ENCODE results near the gene CERS6.
"Not testable (repeated sequence)": the region's sequence is repeated elsewhere in the genome, so short reads cannot be mapped to it uniquely, and the experiment has no call there.

The CERS6 gene

DNA sequence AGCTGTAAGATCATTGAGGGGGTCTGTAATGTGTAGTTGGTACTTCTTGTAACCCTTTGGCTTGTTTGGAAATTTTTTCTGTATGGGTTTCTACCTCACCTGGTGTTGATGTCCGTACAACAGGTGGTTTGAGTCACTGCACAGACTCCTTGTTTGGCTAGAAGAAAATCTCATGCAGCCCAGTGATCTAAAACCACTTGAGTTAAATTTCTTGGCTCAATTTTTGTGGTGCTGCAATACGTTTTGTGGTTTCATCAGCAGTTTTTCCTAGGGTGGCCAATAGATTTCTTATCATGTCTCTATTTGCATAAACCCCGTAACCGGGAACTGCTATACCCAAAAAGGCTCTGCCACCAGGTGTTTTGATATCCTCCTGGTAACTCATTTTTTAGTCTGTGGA is 43.4 kb downstream of the CERS6 start:
- H3K36me3 Mint-ChIP-seq, result peaks cover 9% of the 10 kb centered on the region
- no peak for ATAC-seq
- peaks cover 6% of the 10 kb centered on the region for H3K9me3 Mint-ChIP-seq
- H3K27me3 Mint-ChIP-seq, result no peaks in the 10 kb centered on the region
- no peak overlapping the region for H3K27ac Mint-ChIP-seq
- no peak overlapping the region for H3K4me3 Mint-ChIP-seq
- no peaks in the 10 kb centered on the region for H3K4me1 Mint-ChIP-seq

GRCh38 chr2:168500516-168500915 is 44.4 kb downstream of the CERS6 start:
- ATAC-seq, result no peak
- peaks cover 9% of the 10 kb centered on the region for H3K36me3 Mint-ChIP-seq
- H3K27me3 Mint-ChIP-seq, result no peaks in the 10 kb centered on the region
- H3K9me3 Mint-ChIP-seq, result peaks cover 6% of the 10 kb centered on the region
- no peak overlapping the region for H3K27ac Mint-ChIP-seq
- no peak overlapping the region for H3K4me3 Mint-ChIP-seq
- no peaks in the 10 kb centered on the region for H3K4me1 Mint-ChIP-seq

GRCh38 chr2:168501466-168502065 is 45.5 kb downstream of the CERS6 start:
- no peak for ATAC-seq
- H3K9me3 Mint-ChIP-seq, result peaks cover 6% of the 10 kb centered on the region
- H3K4me3 Mint-ChIP-seq, result no peak overlapping the region
- no peaks in the 10 kb centered on the region for H3K27me3 Mint-ChIP-seq
- H3K36me3 Mint-ChIP-seq, result peaks cover 9% of the 10 kb centered on the region
- H3K27ac Mint-ChIP-seq, result no peak overlapping the region
- H3K4me1 Mint-ChIP-seq, result no peaks in the 10 kb centered on the region

- not testable (repeated sequence) for H3K4me1 Mint-ChIP-seq, H3K27ac Mint-ChIP-seq, H3K36me3 Mint-ChIP-seq, ATAC-seq, H3K27me3 Mint-ChIP-seq, H3K4me3 Mint-ChIP-seq, H3K9me3 Mint-ChIP-seq
Measured at GRCh38 chr2:168502852-168503251, 46.8 kb downstream of the CERS6 start.

GRCh38 chr2:168503901-168504300 is 47.8 kb downstream of the CERS6 start:
- peaks cover 9% of the 10 kb centered on the region for H3K36me3 Mint-ChIP-seq
- no peaks in the 10 kb centered on the region for H3K27me3 Mint-ChIP-seq
- no peaks in the 10 kb centered on the region for H3K4me1 Mint-ChIP-seq
- no peak overlapping the region for H3K27ac Mint-ChIP-seq
- H3K9me3 Mint-ChIP-seq, result peaks cover 6% of the 10 kb centered on the region
- no peak for ATAC-seq
- no peak overlapping the region for H3K4me3 Mint-ChIP-seq

DNA sequence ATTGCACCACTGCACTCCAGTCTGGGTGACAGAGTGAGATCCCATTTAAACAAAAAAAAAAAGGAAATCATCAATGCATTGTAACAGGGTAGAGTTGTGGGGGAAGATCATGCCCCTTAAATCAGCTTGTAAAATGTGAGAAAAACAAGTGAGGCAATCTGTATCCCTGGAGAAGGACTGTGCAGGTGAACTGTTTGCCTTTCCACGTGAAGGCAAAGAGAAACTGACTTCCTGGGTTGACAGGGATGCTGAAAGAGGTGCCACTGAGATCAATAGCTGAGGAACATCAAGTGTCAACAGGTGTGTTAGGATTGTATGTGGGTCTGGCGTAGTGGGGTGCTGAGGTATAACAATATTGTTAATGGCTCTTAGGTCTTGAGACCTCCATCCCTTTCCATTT is 48.3 kb downstream of the CERS6 start:
- Mint-ChIP-seq H3K27me3 (no peaks in the 10 kb centered on the region), H3K4me3 (no peak overlapping the region), H3K4me1 (no peaks in the 10 kb centered on the region), H3K36me3 (peaks cover 9% of the 10 kb centered on the region), H3K27ac (no peak overlapping the region), H3K9me3 (peaks cover 6% of the 10 kb centered on the region)
- no peak for ATAC-seq

DNA sequence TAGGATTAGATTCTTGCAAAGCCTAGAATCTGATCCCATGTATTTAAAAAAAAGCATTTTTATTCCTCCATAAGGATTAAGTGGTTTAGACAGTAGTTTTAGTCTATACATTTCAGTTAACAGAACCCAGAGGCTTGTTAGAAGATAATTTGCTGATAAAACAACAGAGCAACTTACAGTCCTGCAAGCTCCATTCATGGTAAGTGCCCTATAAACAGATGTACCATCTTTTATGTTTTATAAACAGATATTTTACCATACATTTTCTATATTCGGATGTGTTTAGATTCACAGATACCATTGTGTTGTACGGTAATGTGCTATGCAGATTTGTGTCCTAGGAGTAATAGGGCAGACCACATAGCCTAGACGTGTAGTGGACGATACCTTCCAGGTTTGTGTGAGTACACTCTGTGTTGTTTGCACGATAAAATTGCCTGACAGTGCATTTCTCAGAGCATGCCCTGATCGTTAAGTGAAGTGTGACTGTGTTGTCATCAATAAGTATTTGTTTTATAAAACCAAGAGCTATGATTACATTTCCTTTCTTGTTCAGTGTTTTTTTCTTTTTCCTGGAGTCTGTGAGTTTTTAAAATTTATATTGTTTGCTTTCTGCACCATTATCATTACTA is 54.2 kb downstream of the CERS6 start:
- no peak overlapping the region for H3K4me3 Mint-ChIP-seq
- no peaks in the 10 kb centered on the region for H3K9me3 Mint-ChIP-seq
- no peaks in the 10 kb centered on the region for H3K27me3 Mint-ChIP-seq
- no peaks in the 10 kb centered on the region for H3K4me1 Mint-ChIP-seq
- no peak for ATAC-seq
- H3K27ac Mint-ChIP-seq, result no peak overlapping the region
- H3K36me3 Mint-ChIP-seq, result no peaks in the 10 kb centered on the region

DNA sequence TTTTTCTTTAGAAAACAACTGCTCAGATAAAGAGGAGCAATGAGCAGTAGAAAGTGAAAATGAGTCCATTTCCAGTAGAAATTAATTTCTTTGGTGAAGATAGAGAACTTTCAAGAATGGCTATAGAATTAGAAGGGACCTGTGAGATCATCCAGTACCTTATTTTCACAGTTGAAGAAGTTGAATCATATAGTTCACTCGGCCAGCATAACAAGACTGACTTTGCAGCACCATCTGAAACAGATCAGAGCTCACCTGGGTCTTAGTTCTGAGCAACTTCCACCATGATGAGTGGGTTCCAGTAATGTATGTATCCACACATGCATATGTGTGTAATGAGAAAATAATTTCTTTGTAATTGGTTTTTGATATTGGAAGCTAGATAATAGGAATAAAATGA is 58.6 kb downstream of the CERS6 start:
- no peaks in the 10 kb centered on the region for H3K4me1 Mint-ChIP-seq
- no peaks in the 10 kb centered on the region for H3K27me3 Mint-ChIP-seq
- no peak for ATAC-seq
- no peaks in the 10 kb centered on the region for H3K36me3 Mint-ChIP-seq
- H3K27ac Mint-ChIP-seq, result no peak overlapping the region
- no peaks in the 10 kb centered on the region for H3K9me3 Mint-ChIP-seq
- H3K4me3 Mint-ChIP-seq, result no peak overlapping the region

- H3K36me3 Mint-ChIP-seq, result no peaks in the 10 kb centered on the region
- no peak overlapping the region for H3K27ac Mint-ChIP-seq
- no peaks in the 10 kb centered on the region for H3K27me3 Mint-ChIP-seq
- H3K4me1 Mint-ChIP-seq, result no peaks in the 10 kb centered on the region
- ATAC-seq, result no peak
- H3K4me3 Mint-ChIP-seq, result no peak overlapping the region
- H3K9me3 Mint-ChIP-seq, result no peaks in the 10 kb centered on the region
Measured at GRCh38 chr2:168515502-168515901, 59.4 kb downstream of the CERS6 start.

DNA sequence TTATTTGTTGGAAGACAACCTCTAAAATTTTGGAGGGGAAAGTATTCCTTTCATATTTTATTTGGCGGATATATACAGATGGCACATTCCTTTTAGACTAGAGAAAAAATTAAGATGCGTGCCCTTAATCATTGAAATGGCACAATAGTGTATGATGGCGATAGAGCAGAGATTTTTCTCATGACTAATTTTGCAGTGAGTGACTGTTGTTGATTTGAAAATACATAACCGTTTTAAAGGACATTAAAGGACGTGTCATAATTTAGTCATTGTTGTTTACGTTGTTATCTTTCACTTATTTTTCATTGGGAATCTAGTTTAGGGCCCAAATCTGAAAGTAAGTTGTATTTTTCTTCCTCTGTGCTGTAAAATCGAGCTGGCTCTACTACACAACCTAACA is 61.7 kb downstream of the CERS6 start:
- no peak overlapping the region for H3K4me3 Mint-ChIP-seq
- H3K27ac Mint-ChIP-seq, result no peak overlapping the region
- no peak for ATAC-seq
- H3K27me3 Mint-ChIP-seq, result no peaks in the 10 kb centered on the region
- no peaks in the 10 kb centered on the region for H3K36me3 Mint-ChIP-seq
- no peaks in the 10 kb centered on the region for H3K4me1 Mint-ChIP-seq
- no peaks in the 10 kb centered on the region for H3K9me3 Mint-ChIP-seq

DNA sequence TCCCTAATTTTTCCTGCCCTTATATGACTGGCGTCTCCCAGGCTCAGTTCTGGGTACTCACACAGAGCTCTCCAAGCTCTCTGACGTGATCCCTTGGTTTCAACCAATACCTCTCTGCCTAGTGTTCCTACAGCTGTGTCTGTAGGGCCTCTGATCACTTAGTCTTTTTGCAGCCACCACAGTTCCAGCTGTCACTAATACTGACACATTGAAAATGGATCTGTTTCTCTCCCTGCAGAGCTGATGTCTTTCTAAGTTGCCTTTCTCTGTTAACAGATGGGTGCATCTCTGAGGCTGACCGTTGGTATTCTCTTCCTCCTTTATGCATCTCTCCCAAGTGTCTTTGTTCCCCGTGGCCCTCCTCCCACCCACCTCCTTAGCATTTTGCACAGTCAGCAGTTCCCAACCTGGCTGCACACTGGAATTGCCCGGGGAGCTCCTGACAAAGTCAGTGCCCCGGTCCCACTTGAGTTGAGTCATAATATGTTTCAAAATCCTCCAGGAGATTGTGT is 62.5 kb downstream of the CERS6 start:
- Mint-ChIP-seq H3K27ac (no peak overlapping the region), H3K36me3 (no peaks in the 10 kb centered on the region), H3K4me1 (no peaks in the 10 kb centered on the region), H3K4me3 (no peak overlapping the region), H3K27me3 (no peaks in the 10 kb centered on the region), H3K9me3 (no peaks in the 10 kb centered on the region)
- no peak for ATAC-seq

DNA sequence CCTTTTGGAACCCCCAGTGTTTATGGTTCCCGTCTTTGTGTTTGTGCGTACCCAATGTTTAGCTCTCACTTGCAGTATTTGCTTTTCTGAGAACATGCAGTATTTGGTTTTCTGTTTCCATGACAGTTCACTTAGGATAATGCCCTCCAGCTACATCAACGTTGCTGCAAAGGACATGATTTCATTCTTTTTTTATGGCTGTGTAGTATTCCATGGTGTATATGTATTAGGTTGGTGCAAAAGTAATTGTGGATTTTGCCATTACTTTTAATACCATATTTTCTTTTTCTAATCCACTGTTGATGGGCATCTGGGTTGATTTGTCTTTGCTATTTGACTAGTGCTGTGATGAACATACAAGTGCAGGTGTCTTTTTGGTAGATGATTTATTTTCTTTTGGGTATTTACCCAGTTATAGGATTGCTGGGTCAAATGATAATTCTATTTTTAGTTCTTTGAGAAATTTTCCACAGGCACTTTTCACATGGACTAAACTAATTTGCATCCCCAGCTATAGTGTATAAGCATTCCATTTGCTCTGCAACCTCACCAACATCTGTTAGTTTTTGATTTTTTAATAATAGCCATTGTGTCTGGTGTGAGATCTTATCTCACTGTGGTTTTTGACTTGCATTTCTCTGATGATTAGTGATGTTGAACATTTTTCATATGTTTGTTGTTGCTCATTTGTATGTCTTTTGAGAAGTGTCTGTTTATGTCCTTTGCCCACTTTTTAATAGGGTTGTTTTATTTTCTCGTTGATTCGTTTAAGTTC is 63.6 kb downstream of the CERS6 start:
- Mint-ChIP-seq H3K36me3 (no peaks in the 10 kb centered on the region), H3K4me1 (peaks cover 6% of the 10 kb centered on the region), H3K9me3 (no peaks in the 10 kb centered on the region), H3K4me3 (no peak overlapping the region), H3K27ac (no peak overlapping the region), H3K27me3 (no peaks in the 10 kb centered on the region)
- no peak for ATAC-seq

- Mint-ChIP-seq H3K27me3 (no peaks in the 10 kb centered on the region), H3K4me3 (no peak overlapping the region), H3K4me1 (peaks cover 6% of the 10 kb centered on the region), H3K9me3 (no peaks in the 10 kb centered on the region), H3K27ac (no peak overlapping the region), H3K36me3 (no peaks in the 10 kb centered on the region)
- ATAC-seq, result no peak
Measured at GRCh38 chr2:168521053-168521741, 65.1 kb downstream of the CERS6 start.

GRCh38 chr2:168522446-168522845 is 66.4 kb downstream of the CERS6 start:
- no peak overlapping the region for H3K4me3 Mint-ChIP-seq
- H3K4me1 Mint-ChIP-seq, result peaks cover 6% of the 10 kb centered on the region
- H3K27ac Mint-ChIP-seq, result no peak overlapping the region
- no peaks in the 10 kb centered on the region for H3K27me3 Mint-ChIP-seq
- no peaks in the 10 kb centered on the region for H3K9me3 Mint-ChIP-seq
- ATAC-seq, result no peak
- H3K36me3 Mint-ChIP-seq, result no peaks in the 10 kb centered on the region

DNA sequence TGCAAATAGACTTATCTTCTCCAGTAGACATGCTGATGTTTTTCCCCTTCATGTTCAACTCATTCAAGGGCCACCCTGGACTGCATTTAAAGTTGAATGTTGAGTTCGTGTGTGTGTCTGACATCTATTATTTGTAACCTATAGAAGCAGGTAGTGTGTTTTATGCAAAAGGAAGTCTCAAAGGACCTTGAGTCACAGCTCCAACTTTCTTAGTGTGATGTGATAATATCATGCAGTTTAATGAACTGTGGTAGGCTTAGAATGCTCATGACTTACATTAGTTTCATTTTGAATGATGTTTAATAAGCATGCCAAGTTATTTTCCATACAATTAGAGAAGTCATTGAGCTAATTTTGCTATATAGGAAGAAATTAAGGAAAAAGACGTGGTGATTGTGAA is 67.9 kb downstream of the CERS6 start:
- H3K27me3 Mint-ChIP-seq, result no peaks in the 10 kb centered on the region
- no peak for ATAC-seq
- H3K4me3 Mint-ChIP-seq, result no peak overlapping the region
- H3K36me3 Mint-ChIP-seq, result no peaks in the 10 kb centered on the region
- no peak overlapping the region for H3K27ac Mint-ChIP-seq
- H3K9me3 Mint-ChIP-seq, result no peaks in the 10 kb centered on the region
- peaks cover 6% of the 10 kb centered on the region for H3K4me1 Mint-ChIP-seq
